Erythroblast (primary cell): Measurements from ENCODE around the gene NFIC.
"Not testable (repeated sequence)": the region's sequence is repeated elsewhere in the genome, so short reads cannot be mapped to it uniquely, and the experiment has no call there.

ENCODE experiments used
- DNase-seq, 2 experiments: peaks; one replicate each; lab custom pipeline; 2025; lab: John Stamatoyannopoulos, UW
- GATA1 ChIP-seq: IDR thresholded peaks from 2 replicates; pipeline ENCODE4 v1.6.1; 2011; ENCODE audit warnings: low read depth, mild to moderate bottlenecking, control low read depth, low read length, moderate library complexity
- POLR2A ChIP-seq: IDR thresholded peaks from 2 replicates; pipeline ENCODE4 v1.6.1; 2011; ENCODE audit warnings: mild to moderate bottlenecking, low read length

Gene NFIC

DNA sequence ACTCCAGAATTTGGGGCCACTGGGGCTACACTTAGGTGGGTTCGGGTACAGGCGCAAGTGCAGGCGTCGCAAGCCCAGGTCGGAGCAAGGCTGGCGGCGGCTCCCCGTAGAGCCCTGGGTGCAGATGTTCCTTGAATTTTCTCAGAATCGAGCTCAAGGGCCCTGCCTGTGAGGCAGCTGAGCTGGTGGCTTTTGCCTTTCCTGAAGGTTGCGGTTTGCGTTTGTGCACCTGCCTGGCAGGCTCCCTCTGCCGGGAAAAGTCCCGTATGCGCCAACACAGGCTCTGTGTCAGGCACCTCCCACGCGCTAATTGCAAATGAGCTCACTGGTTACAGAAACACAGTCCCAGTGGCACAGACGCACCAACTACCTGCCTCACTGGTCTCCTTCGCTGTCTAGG lies 128.2 kb downstream of the NFIC start:
- TF ChIP-seq GATA1 = no peak
- DNase-seq = no peak

- no peak for DNase-seq
- TF ChIP-seq GATA1 (no peak), POLR2A (no peak)
Observed at GRCh38 chr19:3496392-3497273, 130.2 kb downstream of the NFIC start.

- DNase-seq = no peak
- TF ChIP-seq GATA1 = no peak
- no peak for TF ChIP-seq POLR2A
Observed at GRCh38 chr19:3497757-3498520, 131.6 kb downstream of the NFIC start.

- no peak for TF ChIP-seq POLR2A
- no peak for TF ChIP-seq GATA1
- no peak for DNase-seq
Observed at GRCh38 chr19:3499738-3500428, 133.5 kb downstream of the NFIC start.

- DNase-seq = peak; percentile 98 to 99
- TF ChIP-seq POLR2A = peak; percentile 85
- TF ChIP-seq GATA1 = no peak
Observed at GRCh38 chr19:3500429-3501101, 134.2 kb downstream of the NFIC start, which contains the start of gene DOHH. TSS of gene DOHH (minus strand) at chr19:3500674. CDS start at chr19:3496814, 3,860 bp downstream.

GRCh38 chr19:3501780-3502179 lies 135.4 kb downstream of the NFIC start:
- no peak for DNase-seq
- TF ChIP-seq POLR2A (no peak), GATA1 (no peak)

DNA sequence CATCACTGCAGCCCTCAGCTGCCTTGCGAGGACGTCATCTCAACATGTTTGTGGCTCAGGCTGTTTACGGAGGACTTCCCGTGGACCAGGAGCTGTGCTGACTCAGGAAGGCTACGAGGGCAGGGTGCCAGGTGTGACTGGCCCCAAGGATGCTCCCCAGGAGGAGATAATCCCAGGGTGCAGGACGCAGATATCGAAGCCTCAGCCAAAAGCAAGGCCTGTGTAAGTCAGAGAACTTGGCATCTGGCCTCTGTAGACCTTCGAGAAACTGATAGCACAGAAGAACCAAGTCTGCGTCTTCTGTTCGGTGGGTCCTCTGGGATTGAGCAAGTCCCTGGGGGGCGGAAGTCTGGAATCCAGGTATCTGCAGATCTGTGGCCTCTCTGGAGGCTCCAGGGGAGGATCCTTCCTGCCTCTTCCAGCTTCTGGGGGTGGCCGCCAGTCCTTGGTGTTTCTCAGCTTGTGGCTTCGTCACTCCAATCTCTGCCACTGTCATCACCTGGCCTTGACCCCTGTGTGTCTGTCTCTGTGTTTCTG lies 136.7 kb downstream of the NFIC start:
- DNase-seq = peak; percentile 75 to 83
- no peak for TF ChIP-seq POLR2A
- TF ChIP-seq GATA1 = no peak

GRCh38 chr19:3504735-3505134 lies 138.4 kb downstream of the NFIC start:
- TF ChIP-seq GATA1 (no peak), POLR2A (no peak)
- DNase-seq = peak in 1 of 2 experiments; percentile 51

DNA sequence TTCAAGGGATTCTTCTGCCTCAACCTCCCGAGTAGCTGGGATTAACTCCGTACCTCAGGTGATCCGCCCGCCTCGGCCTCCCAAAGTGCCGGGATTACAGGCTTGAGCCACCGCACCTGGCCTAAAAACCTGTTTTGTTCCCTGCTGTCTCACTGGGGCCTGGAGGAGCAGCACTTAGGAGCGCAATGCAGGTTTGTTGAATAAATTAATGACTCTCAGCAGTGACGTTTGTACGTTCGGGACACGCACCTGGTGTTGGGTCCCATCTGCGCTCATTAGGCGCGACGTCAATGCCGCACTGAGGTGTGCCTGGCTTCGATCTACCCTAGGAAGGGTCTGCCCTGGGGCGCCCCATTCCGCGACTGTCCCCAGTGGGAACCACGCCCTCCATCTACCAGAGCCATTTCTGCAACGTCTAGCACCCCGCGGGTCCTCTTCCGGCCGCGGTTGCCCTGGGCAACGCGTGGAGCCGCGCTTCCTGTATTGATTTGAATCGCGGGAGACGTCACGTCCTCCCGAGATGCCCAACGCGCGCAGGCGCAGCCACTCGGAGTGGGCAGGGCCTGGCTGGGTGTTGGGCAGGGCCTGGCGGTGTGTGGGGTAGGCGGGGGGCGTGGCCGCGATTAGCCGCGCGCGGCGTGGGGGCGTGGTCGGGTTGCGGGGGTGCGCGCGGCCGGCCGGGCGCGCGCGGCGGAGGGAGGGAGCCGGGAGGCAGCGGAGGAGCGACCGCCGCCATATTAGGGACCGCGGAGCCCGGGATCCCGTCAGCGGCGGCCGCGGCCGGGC lies 139.4 kb downstream of the NFIC start, which contains the start of gene FZR1:
Gene FZR1 (plus strand): TSS at position 714 of the 786 bp plus-strand sequence. CDS start 16,679 bp downstream, outside the sequence.
- no peak for TF ChIP-seq GATA1
- TF ChIP-seq POLR2A = peak; percentile 87

DNA sequence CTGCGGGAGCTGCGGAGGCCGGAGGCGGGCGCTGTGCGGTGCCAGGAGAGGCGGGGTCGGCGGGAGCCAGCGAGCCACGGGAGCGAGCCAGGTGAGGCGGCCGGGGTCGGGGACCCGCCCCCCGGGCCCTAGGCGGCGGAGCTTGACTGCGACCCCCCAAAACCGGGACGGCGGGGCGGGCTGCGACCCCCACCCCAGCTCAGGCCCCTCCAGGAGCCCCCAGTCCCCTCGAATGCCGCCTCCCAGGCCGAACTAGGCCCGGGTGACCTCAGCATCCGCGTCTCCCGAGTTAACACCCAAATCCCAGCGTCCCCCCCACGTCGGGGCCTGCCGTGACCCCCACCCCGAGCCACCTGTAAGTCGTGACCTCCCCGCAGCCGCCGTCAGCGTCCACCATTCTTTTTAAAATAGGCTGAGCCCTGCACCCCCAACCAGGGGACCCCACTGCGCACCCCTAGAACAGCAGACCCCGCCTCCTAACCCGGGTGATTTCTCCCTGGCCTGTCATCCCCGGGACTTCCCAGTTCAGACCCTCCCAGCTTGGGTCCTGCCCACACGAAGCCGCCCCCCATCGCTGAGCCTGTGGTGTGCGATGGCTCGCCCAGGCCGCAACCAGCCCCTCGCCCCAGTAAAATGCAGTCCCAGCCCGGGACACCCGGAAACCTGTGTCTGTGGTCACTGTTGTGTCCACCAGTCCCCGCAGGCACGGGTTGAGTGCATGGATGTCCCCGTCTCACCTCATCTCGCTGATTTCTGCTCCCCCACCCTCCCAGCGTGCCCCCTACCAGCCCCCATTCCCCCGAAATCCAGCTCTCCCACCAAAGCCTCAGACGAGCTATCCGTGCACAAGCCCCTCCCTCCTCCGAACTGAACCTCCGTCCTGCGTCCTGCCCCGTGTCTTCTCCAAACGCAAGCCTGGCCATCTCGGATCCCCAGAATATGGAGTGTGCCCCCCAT lies 140.3 kb downstream of the NFIC start:
- DNase-seq = peak in 1 of 2 experiments; percentile 73
- TF ChIP-seq GATA1 = no peak

More for the DNA sequence above, 139.4 kb downstream of the NFIC start, which contains the start of gene FZR1:
- DNase-seq = peak; percentile 99 to 100

GRCh38 chr19:3507371-3508120 lies 141.2 kb downstream of the NFIC start:
- peak in 1 of 2 experiments; percentile 50 for DNase-seq
- TF ChIP-seq GATA1 = no peak
- TF ChIP-seq POLR2A = no peak

GRCh38 chr19:3508121-3508661 lies 141.8 kb downstream of the NFIC start:
- DNase-seq = not testable (repeated sequence)
